Activated naive CD8-positive, alpha-beta T cell treated with anti-CD3 and anti-CD28 coated beads for 36 hours (primary cell): ENCODE measurements around the gene KIF5A. TPM values are rescaled to one million over a fixed set of nuclear protein-coding genes. Genes with fewer than 3 reads are reported as not detected.

Experiments
- total RNA-seq, 2 experiments: library from RNA; stranded (reverse); gene quantifications; one replicate each; pipeline ENCODE4 v1.2.3, GENCODE V29; 2021

KIF5A gene
- total RNA-seq, 2 experiments from 2014 or later: 1.5 to 1.7 TPM

Other genes starting within 250 kb of the KIF5A start
- 10 to 100 TPM; 22.8 to 24.2 TPM for gene R3HDM2, start 119.0 kb upstream of the KIF5A start, total RNA-seq
- not detected for gene INHBC, start 115.3 kb upstream of the KIF5A start, total RNA-seq
- gene INHBE, start 94.7 kb upstream of the KIF5A start, total RNA-seq: 1 to 10 TPM; 1.2 to 1.7 TPM
- under 1 TPM; 0.56 to 0.62 TPM for gene GLI1, start 90.3 kb upstream of the KIF5A start, total RNA-seq
- 100 to 1,000 TPM; 154 to 162 TPM for gene ARHGAP9, start 70.2 kb upstream of the KIF5A start, total RNA-seq
- 100 to 1,000 TPM; 423 to 460 TPM for gene MARS1, start 62.0 kb upstream of the KIF5A start, total RNA-seq
- gene DDIT3, start 29.5 kb upstream of the KIF5A start, total RNA-seq: 10 to 100 TPM; 30.7 to 33.4 TPM
- gene MBD6, start 27.2 kb upstream of the KIF5A start, total RNA-seq: 10 to 100 TPM; 38.5 to 44.8 TPM
- 10 to 100 TPM; 73.6 to 81.3 TPM for gene DCTN2, start 2.9 kb upstream of the KIF5A start, total RNA-seq
- gene PIP4K2C, start 41.1 kb downstream of the KIF5A start, total RNA-seq: 10 to 100 TPM; 17.1 to 18.5 TPM
- 10 to 100 TPM; 18.9 to 20.2 TPM for gene DTX3, start 54.8 kb downstream of the KIF5A start, total RNA-seq
- gene ARHGEF25, start 61.4 kb downstream of the KIF5A start, total RNA-seq: 1 to 10 TPM; 1.9 to 2.2 TPM
- 1 to 10 TPM; 1.5 TPM for gene B4GALNT1, start 83.2 kb downstream of the KIF5A start, total RNA-seq
- 10 to 100 TPM; 53.7 to 59.8 TPM for gene OS9, start 144.1 kb downstream of the KIF5A start, total RNA-seq
- 10 to 100 TPM; 22.6 to 23.8 TPM for gene AGAP2, start 188.7 kb downstream of the KIF5A start, total RNA-seq
- gene TSPAN31, start 195.0 kb downstream of the KIF5A start, total RNA-seq: 1 to 10 TPM; 5.7 TPM
- gene CDK4, start 202.3 kb downstream of the KIF5A start, total RNA-seq: 100 to 1,000 TPM; 275 to 304 TPM
- gene MARCHF9, start 205.1 kb downstream of the KIF5A start, total RNA-seq: 10 to 100 TPM; 18.2 to 19.2 TPM
- gene CYP27B1, start 217.0 kb downstream of the KIF5A start, total RNA-seq: 10 to 100 TPM in 1 of 2 experiments, 1 to 10 TPM in 1; 9.6 to 12.0 TPM
- 10 to 100 TPM; 59.6 to 60.1 TPM for gene METTL1, start 222.1 kb downstream of the KIF5A start, total RNA-seq
- gene EEF1AKMT3, start 222.6 kb downstream of the KIF5A start, total RNA-seq: 1 to 10 TPM; 3.7 to 3.9 TPM
- 10 to 100 TPM; 67.7 to 74.7 TPM for gene TSFM, start 232.7 kb downstream of the KIF5A start, total RNA-seq